ENCODE results near the gene AKAP7. TPM values are rescaled to one million over a fixed set of nuclear protein-coding genes. Genes with fewer than 3 reads are reported as not detected.

The AKAP7 gene
- polyA plus RNA-seq, 1 of the 3 experiments (the other 2 are of a cell fraction), result 0.58 TPM

DNA sequence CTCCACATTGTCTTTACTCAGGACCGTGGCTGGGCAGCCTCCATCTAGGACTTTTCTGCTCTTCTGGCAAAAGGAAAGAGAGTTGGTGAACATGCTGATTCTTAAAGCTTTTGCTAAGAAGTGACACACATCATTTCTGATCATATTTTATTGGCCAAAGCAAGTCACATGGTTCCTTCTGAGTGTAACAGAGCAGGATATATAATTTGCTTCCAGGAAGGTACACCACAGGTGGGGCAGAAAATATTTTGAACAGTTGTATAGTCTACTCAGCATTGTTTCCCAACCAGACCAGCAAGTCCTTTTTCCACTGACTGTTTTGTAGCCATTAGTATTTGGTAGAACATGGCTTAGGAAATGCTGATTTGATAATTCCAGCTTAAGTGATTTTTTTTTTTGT, 73.5 kb downstream of the AKAP7 start:
- Histone ChIP-seq H3K36me3 (replicated peaks in 1 of 2; ENCODE audit: control insufficient read depth in 1 of 2, insufficient read depth in 2 of 2, low read length in 1 of 2) (no peaks in the 10 kb centered on the region), H3K4me1 (ENCODE audit: control insufficient read depth in 1 of 2, insufficient read depth in 2 of 2, low read depth in 1 of 2, low read length in 1 of 2) (no peaks in the 10 kb centered on the region; a peak in 1 of 4 replicates), H4K20me1 (ENCODE audit: insufficient read depth) (no peaks in the 10 kb centered on the region), H2AFZ (ENCODE audit: low read depth) (no peak overlapping the region), H3K4me3 (ENCODE audit: low read depth in 2 of 2, low read length in 1 of 2) (no peak overlapping the region), H3K4me2 (no peak overlapping the region), H3K9me3 (no peaks in the 10 kb centered on the region), H3K9ac (no peak overlapping the region), H3F3A (replicated peaks; ENCODE audit: insufficient read depth) (no peaks in the 10 kb centered on the region), H3K27me3 (ENCODE audit: insufficient read depth) (no peaks in the 10 kb centered on the region), H3K27ac (ENCODE audit: low read depth in 2 of 2, low read length in 1 of 2) (no peak overlapping the region), H3K79me2 (ENCODE audit: insufficient read depth) (no peaks in the 10 kb centered on the region), H3K9me2 (no peaks in the 10 kb centered on the region)
- WGBS (ENCODE audit: low lambda C conversion rate), result 18% methylated on average over 1 of the region's 1 CpG
- ChIA-PET POLR2A (no interaction called here), CTCF (interaction anchor here (1.2 kb wide), 1 partner anchor 17 kb away, joined by 3 read pairs; no protein-coding TSS in a partner anchor)
- no peak for DNase-seq
- TF ChIP-seq FOSL2 (IDR thresholded peaks at IDR 0.05; ENCODE audit: borderline replicate concordance, low read depth), result no peak
- TF ChIP-seq, protein P1, sequence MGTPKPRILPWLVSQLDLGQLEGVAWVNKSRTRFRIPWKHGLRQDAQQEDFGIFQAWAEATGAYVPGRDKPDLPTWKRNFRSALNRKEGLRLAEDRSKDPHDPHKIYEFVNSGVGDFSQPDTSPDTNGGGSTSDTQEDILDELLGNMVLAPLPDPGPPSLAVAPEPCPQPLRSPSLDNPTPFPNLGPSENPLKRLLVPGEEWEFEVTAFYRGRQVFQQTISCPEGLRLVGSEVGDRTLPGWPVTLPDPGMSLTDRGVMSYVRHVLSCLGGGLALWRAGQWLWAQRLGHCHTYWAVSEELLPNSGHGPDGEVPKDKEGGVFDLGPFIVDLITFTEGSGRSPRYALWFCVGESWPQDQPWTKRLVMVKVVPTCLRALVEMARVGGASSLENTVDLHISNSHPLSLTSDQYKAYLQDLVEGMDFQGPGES (IDR thresholded peaks at IDR 0.05; ENCODE audit: low read depth, low read length), result no peak
- no peak for TF ChIP-seq TCF12 (IDR thresholded peaks at IDR 0.05)
- no peak for TF ChIP-seq FOXM1 (IDR thresholded peaks at IDR 0.05; ENCODE audit: low read depth)

- H3K9me3 ChIP-seq, result no peaks in the 10 kb centered on the region
- no peaks in the 10 kb centered on the region for H4K20me1 ChIP-seq (ENCODE audit: insufficient read depth)
- no peaks in the 10 kb centered on the region for H3K9me2 ChIP-seq
- H2AFZ ChIP-seq (ENCODE audit: low read depth), result no peak overlapping the region
- ChIA-PET CTCF (no interaction called here), POLR2A (no interaction called here)
- H3K4me3 ChIP-seq (ENCODE audit: low read depth in 2 of 2, low read length in 1 of 2), result no peak overlapping the region
- 10% methylated on average over 2 of the region's 2 CpGs for WGBS (ENCODE audit: low lambda C conversion rate)
- H3K4me2 ChIP-seq, result no peak overlapping the region
- TF ChIP-seq NRF1 (IDR thresholded peaks at IDR 0.05; ENCODE audit: low read depth, low read length) (no peak), TCF12 (IDR thresholded peaks at IDR 0.05) (no peak; the same call in 1 of the 2 replicates), ELF1 (IDR thresholded peaks at IDR 0.05) (no peak), FOSL2 (IDR thresholded peaks at IDR 0.05; ENCODE audit: borderline replicate concordance, low read depth) (no peak), RCOR1 (IDR thresholded peaks at IDR 0.05; ENCODE audit: low read length) (no peak), EP300 (IDR thresholded peaks at IDR 0.05; ENCODE audit: borderline replicate concordance in 1 of 2, low read depth in 1 of 2, low read length in 1 of 2) (no peak), RFX5 (IDR thresholded peaks at IDR 0.05; ENCODE audit: low read length) (no peak)
- TF ChIP-seq, protein P1 (IDR thresholded peaks at IDR 0.05; ENCODE audit: low read depth, low read length), result no peak
- TF ChIP-seq, protein P2, sequence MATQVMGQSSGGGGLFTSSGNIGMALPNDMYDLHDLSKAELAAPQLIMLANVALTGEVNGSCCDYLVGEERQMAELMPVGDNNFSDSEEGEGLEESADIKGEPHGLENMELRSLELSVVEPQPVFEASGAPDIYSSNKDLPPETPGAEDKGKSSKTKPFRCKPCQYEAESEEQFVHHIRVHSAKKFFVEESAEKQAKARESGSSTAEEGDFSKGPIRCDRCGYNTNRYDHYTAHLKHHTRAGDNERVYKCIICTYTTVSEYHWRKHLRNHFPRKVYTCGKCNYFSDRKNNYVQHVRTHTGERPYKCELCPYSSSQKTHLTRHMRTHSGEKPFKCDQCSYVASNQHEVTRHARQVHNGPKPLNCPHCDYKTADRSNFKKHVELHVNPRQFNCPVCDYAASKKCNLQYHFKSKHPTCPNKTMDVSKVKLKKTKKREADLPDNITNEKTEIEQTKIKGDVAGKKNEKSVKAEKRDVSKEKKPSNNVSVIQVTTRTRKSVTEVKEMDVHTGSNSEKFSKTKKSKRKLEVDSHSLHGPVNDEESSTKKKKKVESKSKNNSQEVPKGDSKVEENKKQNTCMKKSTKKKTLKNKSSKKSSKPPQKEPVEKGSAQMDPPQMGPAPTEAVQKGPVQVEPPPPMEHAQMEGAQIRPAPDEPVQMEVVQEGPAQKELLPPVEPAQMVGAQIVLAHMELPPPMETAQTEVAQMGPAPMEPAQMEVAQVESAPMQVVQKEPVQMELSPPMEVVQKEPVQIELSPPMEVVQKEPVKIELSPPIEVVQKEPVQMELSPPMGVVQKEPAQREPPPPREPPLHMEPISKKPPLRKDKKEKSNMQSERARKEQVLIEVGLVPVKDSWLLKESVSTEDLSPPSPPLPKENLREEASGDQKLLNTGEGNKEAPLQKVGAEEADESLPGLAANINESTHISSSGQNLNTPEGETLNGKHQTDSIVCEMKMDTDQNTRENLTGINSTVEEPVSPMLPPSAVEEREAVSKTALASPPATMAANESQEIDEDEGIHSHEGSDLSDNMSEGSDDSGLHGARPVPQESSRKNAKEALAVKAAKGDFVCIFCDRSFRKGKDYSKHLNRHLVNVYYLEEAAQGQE (IDR thresholded peaks at IDR 0.05; ENCODE audit: low read depth, low read length), result no peak
- TF ChIP-seq, protein P3, sequence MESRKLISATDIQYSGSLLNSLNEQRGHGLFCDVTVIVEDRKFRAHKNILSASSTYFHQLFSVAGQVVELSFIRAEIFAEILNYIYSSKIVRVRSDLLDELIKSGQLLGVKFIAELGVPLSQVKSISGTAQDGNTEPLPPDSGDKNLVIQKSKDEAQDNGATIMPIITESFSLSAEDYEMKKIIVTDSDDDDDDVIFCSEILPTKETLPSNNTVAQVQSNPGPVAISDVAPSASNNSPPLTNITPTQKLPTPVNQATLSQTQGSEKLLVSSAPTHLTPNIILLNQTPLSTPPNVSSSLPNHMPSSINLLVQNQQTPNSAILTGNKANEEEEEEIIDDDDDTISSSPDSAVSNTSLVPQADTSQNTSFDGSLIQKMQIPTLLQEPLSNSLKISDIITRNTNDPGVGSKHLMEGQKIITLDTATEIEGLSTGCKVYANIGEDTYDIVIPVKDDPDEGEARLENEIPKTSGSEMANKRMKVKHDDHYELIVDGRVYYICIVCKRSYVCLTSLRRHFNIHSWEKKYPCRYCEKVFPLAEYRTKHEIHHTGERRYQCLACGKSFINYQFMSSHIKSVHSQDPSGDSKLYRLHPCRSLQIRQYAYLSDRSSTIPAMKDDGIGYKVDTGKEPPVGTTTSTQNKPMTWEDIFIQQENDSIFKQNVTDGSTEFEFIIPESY (IDR thresholded peaks at IDR 0.05; ENCODE audit: borderline replicate concordance, low read depth), result no peak
- H3K36me3 ChIP-seq (replicated peaks in 1 of 2; ENCODE audit: control insufficient read depth in 1 of 2, insufficient read depth in 2 of 2, low read length in 1 of 2), result no peaks in the 10 kb centered on the region
- no peak for DNase-seq
- no peaks in the 10 kb centered on the region for H3K79me2 ChIP-seq (ENCODE audit: insufficient read depth)
- H3K9ac ChIP-seq, result no peak overlapping the region
- H3K4me1 ChIP-seq (ENCODE audit: control insufficient read depth in 1 of 2, insufficient read depth in 2 of 2, low read depth in 1 of 2, low read length in 1 of 2), result peaks cover 0 to 2% of the 10 kb centered on the region in 2 experiments; a peak in 2 of 4 replicates
- H3K27ac ChIP-seq (ENCODE audit: low read depth in 2 of 2, low read length in 1 of 2), result no peak overlapping the region
- no peaks in the 10 kb centered on the region for H3K27me3 ChIP-seq (ENCODE audit: insufficient read depth)
- H3F3A ChIP-seq (replicated peaks; ENCODE audit: insufficient read depth), result no peaks in the 10 kb centered on the region
Measured at GRCh38 chr6:131210469-131210868, 75.2 kb downstream of the AKAP7 start.
